HL-60 (cell line): Measurements from ENCODE around the gene NEGR1.

Experiments used
- DNase-seq, 2 experiments: peaks; one replicate each; pipeline ENCODE4 v3.0.0-alpha.2; 2010 to 2020; ENCODE audit warnings: low read depth in 1 of 2, low spot score in 1 of 2
- H3K27ac ChIP-seq: fragments of 250-450 bp; sonication (Bioruptor Pico); replicated peaks from 2 replicates; pipeline ENCODE4 v1.5.1; 2020; ENCODE audit warnings: mild to moderate bottlenecking, moderate library complexity
- H3K27me3 ChIP-seq: fragments of 250-450 bp; sonication (Bioruptor Pico); 2 replicates; pipeline ENCODE4 v1.5.1; 2021; ENCODE audit warnings: mild to moderate bottlenecking, moderate library complexity; ENCODE audit not compliant: insufficient read depth, poor library complexity, severe bottlenecking
- H3K4me3 ChIP-seq: replicated peaks from 2 replicates; pipeline ENCODE4 v1.5.1; 2011; ENCODE audit warnings: mild to moderate bottlenecking, control low read depth, low read length; ENCODE audit not compliant: insufficient read depth
- CTCF ChIP-seq: IDR thresholded peaks from one replicate; pipeline ENCODE4 v1.5.1; 2011; ENCODE audit warnings: low read length, control low read depth, inconsistent platforms; ENCODE audit not compliant: insufficient read depth
- GABPA ChIP-seq: IDR thresholded peaks from 2 replicates; pipeline ENCODE4 v1.6.1; 2012; ENCODE audit warnings: low read depth
- POLR2AphosphoS5 ChIP-seq: IDR thresholded peaks from 2 replicates; pipeline ENCODE4 v1.6.1; 2012; ENCODE audit warnings: low read depth
- SPI1 ChIP-seq: IDR thresholded peaks from 2 replicates; pipeline ENCODE4 v1.6.1; 2012; ENCODE audit warnings: low read depth, mild to moderate bottlenecking, borderline replicate concordance
- TF ChIP-seq, protein P1 (sequence below): IDR thresholded peaks from 2 replicates; pipeline ENCODE4 v1.6.1; 2012; ENCODE audit warnings: low read depth; ENCODE audit not compliant: insufficient replicate concordance

Gene NEGR1

DNA sequence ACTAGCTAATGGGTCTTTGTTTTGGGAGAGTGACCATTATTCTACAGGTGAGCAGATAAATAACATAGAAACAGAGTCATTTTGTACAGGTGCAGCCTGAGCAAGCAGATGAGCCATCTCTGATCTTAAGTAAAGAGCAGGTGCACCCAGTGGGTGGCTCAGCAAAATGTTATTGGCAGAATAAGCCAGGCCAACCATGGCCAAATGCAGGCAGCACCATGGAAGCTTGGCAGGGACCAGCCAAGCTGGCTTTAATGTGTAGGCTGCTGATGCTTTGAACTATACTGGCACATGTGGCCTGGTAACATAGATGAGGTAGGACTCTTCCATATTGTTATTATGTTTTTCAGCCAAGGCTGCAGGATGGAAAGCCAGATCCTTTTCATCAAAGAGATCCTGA lies 648.2 kb downstream of the NEGR1 start:
- DNase-seq, result no peak
- TF ChIP-seq, protein P1, sequence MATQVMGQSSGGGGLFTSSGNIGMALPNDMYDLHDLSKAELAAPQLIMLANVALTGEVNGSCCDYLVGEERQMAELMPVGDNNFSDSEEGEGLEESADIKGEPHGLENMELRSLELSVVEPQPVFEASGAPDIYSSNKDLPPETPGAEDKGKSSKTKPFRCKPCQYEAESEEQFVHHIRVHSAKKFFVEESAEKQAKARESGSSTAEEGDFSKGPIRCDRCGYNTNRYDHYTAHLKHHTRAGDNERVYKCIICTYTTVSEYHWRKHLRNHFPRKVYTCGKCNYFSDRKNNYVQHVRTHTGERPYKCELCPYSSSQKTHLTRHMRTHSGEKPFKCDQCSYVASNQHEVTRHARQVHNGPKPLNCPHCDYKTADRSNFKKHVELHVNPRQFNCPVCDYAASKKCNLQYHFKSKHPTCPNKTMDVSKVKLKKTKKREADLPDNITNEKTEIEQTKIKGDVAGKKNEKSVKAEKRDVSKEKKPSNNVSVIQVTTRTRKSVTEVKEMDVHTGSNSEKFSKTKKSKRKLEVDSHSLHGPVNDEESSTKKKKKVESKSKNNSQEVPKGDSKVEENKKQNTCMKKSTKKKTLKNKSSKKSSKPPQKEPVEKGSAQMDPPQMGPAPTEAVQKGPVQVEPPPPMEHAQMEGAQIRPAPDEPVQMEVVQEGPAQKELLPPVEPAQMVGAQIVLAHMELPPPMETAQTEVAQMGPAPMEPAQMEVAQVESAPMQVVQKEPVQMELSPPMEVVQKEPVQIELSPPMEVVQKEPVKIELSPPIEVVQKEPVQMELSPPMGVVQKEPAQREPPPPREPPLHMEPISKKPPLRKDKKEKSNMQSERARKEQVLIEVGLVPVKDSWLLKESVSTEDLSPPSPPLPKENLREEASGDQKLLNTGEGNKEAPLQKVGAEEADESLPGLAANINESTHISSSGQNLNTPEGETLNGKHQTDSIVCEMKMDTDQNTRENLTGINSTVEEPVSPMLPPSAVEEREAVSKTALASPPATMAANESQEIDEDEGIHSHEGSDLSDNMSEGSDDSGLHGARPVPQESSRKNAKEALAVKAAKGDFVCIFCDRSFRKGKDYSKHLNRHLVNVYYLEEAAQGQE, result no peak
- TF ChIP-seq CTCF (no peak), GABPA (no peak), POLR2AphosphoS5 (no peak), SPI1 (no peak)
- no peaks in the 10 kb centered on the region for H3K27me3 ChIP-seq
- H3K4me3 ChIP-seq, result no peak overlapping the region
- H3K27ac ChIP-seq, result no peak overlapping the region

GRCh38 chr1:71630073-71630472 lies 652.3 kb downstream of the NEGR1 start:
- no peak for TF ChIP-seq GABPA
- no peak for TF ChIP-seq SPI1
- TF ChIP-seq, protein P1, result no peak
- no peak for TF ChIP-seq POLR2AphosphoS5
- no peak for TF ChIP-seq CTCF

DNA sequence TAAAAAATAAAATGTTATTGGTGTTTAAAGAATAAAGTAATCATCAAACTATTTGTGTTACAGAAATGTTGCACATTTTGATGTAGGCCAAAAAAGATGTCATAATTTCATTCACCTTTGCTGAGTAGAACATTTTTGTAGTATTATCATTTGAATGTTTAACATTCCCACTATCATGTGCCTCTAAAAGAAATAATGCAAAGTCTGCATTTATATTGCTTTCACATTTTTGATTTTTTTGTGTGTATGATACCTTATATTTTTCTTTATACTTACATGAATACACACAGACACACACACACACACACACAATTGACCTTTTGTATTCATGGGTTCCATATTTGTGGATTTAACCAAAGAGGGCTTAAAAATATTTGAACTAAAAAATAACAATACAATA lies 657.3 kb downstream of the NEGR1 start:
- TF ChIP-seq, protein P1, result no peak
- TF ChIP-seq GABPA (no peak), CTCF (no peak), SPI1 (no peak), POLR2AphosphoS5 (no peak)
- Histone ChIP-seq H3K27ac (no peak overlapping the region), H3K4me3 (no peak overlapping the region), H3K27me3 (no peaks in the 10 kb centered on the region)
- DNase-seq, result no peak

More at GRCh38 chr1:71630073-71630472, 652.3 kb downstream of the NEGR1 start:
- Histone ChIP-seq H3K27me3 (no peaks in the 10 kb centered on the region), H3K27ac (no peak overlapping the region), H3K4me3 (no peak overlapping the region)
- no peak for DNase-seq
